ENCODE measurements around the gene EPHB2. TPM values are rescaled to one million over a fixed set of nuclear protein-coding genes. Genes with fewer than 3 reads are reported as not detected.
A peak's percentile ranks its signal among the peaks of the same experiment; 100 is the strongest.

The EPHB2 gene
- total and polyA plus RNA-seq, 7 experiments from 2014 or later, result 0.27 to 2.2 (median 0.49) TPM; not detected in 3

GRCh38 chr1:22749503-22749902, 38.9 kb downstream of the EPHB2 start:
- H3K4me1 Mint-ChIP-seq, result peaks cover 0 to 7% (median 0%) of the 10 kb centered on the region in 7 donors
- H3K4me1 ChIP-seq (ENCODE audit: control insufficient read depth in 2 of 2, insufficient read depth in 2 of 2, low read length in 2 of 2), result no peaks in the 10 kb centered on the region
- no peak overlapping the region for H3K4me3 Mint-ChIP-seq
- no peak overlapping the region for H3K27ac Mint-ChIP-seq
- H3K9me3 ChIP-seq (ENCODE audit: control insufficient read depth in 2 of 3, low read length in 3 of 3), result no peaks in the 10 kb centered on the region
- H3K36me3 Mint-ChIP-seq, result no peaks in the 10 kb centered on the region
- H3K27me3 ChIP-seq (ENCODE audit: control insufficient read depth in 2 of 2, insufficient read depth in 2 of 2, low read length in 2 of 2), result no peaks in the 10 kb centered on the region
- H3K27ac ChIP-seq (ENCODE audit: low read depth, low read length), result no peak overlapping the region
- ChIA-PET CTCF (no interaction called here), POLR2A (no interaction called here)
- H3K27me3 Mint-ChIP-seq, result peaks cover 0 to 19% (median 4%) of the 10 kb centered on the region in 5 donors
- intact Hi-C loops (cut with micrococcal nuclease), result no loop called here
- DNase-seq, result no peak
- no peaks in the 10 kb centered on the region for H3K9me3 Mint-ChIP-seq
- H3K4me3 ChIP-seq (ENCODE audit: low read length), result no peak overlapping the region
- no peak for ATAC-seq
- H3K36me3 ChIP-seq (ENCODE audit: control insufficient read depth in 2 of 3, insufficient read depth in 3 of 3, low read length in 3 of 3), result no peaks in the 10 kb centered on the region

- H3K27me3 Mint-ChIP-seq, result peaks cover 0 to 19% (median 4%) of the 10 kb centered on the region in 5 donors
Measured at GRCh38 chr1:22749919-22750684, 39.5 kb downstream of the EPHB2 start.

GRCh38 chr1:22750685-22751051, 40.0 kb downstream of the EPHB2 start:
- Histone ChIP-seq H3K4me3 (ENCODE audit: low read length) (no peak overlapping the region), H3K27me3 (ENCODE audit: control insufficient read depth in 2 of 2, insufficient read depth in 2 of 2, low read length in 2 of 2) (no peaks in the 10 kb centered on the region), H3K9me3 (ENCODE audit: control insufficient read depth in 2 of 3, low read length in 3 of 3) (no peaks in the 10 kb centered on the region), H3K36me3 (ENCODE audit: control insufficient read depth in 2 of 3, insufficient read depth in 3 of 3, low read length in 3 of 3) (no peaks in the 10 kb centered on the region), H3K4me1 (ENCODE audit: control insufficient read depth in 2 of 2, insufficient read depth in 2 of 2, low read length in 2 of 2) (no peaks in the 10 kb centered on the region), H3K27ac (ENCODE audit: low read depth, low read length) (no peak overlapping the region)
- POLR2A ChIA-PET, result no interaction called here
- Mint-ChIP-seq H3K4me3 (no peak overlapping the region), H3K9me3 (no peaks in the 10 kb centered on the region), H3K27me3 (peaks cover 0 to 19% (median 4%) of the 10 kb centered on the region in 5 donors), H3K27ac (no peak overlapping the region), H3K36me3 (no peaks in the 10 kb centered on the region), H3K4me1 (peaks cover 0 to 7% (median 0%) of the 10 kb centered on the region in 7 donors)
- no peak for ATAC-seq
- CTCF ChIA-PET, result no interaction called here
- intact Hi-C loops (cut with micrococcal nuclease), result no loop called here
- no peak for DNase-seq

More at GRCh38 chr1:22749919-22750684, 39.5 kb downstream of the EPHB2 start:
- DNase-seq (no peak), ATAC-seq (peak; percentile 80)
- intact Hi-C loops (cut with micrococcal nuclease), result no loop called here
- POLR2A ChIA-PET, result no interaction called here
- no peaks in the 10 kb centered on the region for H3K4me1 ChIP-seq (ENCODE audit: control insufficient read depth in 2 of 2, insufficient read depth in 2 of 2, low read length in 2 of 2)
- Mint-ChIP-seq H3K27ac (peak overlapping the region in 1 of 9 donors; percentile 36), H3K4me3 (no peak overlapping the region), H3K9me3 (no peaks in the 10 kb centered on the region), H3K36me3 (no peaks in the 10 kb centered on the region), H3K4me1 (peaks cover 0 to 7% (median 0%) of the 10 kb centered on the region in 7 donors)
- no peak overlapping the region for H3K27ac ChIP-seq (ENCODE audit: low read depth, low read length)
- H3K36me3 ChIP-seq (ENCODE audit: control insufficient read depth in 2 of 3, insufficient read depth in 3 of 3, low read length in 3 of 3), result no peaks in the 10 kb centered on the region
- H3K27me3 ChIP-seq (ENCODE audit: control insufficient read depth in 2 of 2, insufficient read depth in 2 of 2, low read length in 2 of 2), result no peaks in the 10 kb centered on the region
- CTCF ChIA-PET, result no interaction called here
- H3K4me3 ChIP-seq (ENCODE audit: low read length), result no peak overlapping the region
- H3K9me3 ChIP-seq (ENCODE audit: control insufficient read depth in 2 of 3, low read length in 3 of 3), result no peaks in the 10 kb centered on the region

GRCh38 chr1:22751124-22751531, 40.5 kb downstream of the EPHB2 start:
- Histone ChIP-seq H3K4me3 (ENCODE audit: low read length) (no peak overlapping the region), H3K36me3 (ENCODE audit: control insufficient read depth in 2 of 3, insufficient read depth in 3 of 3, low read length in 3 of 3) (no peaks in the 10 kb centered on the region), H3K27me3 (ENCODE audit: control insufficient read depth in 2 of 2, insufficient read depth in 2 of 2, low read length in 2 of 2) (no peaks in the 10 kb centered on the region), H3K4me1 (ENCODE audit: control insufficient read depth in 2 of 2, insufficient read depth in 2 of 2, low read length in 2 of 2) (no peaks in the 10 kb centered on the region), H3K27ac (ENCODE audit: low read depth, low read length) (no peak overlapping the region), H3K9me3 (ENCODE audit: control insufficient read depth in 2 of 3, low read length in 3 of 3) (no peaks in the 10 kb centered on the region)
- CTCF ChIA-PET, result no interaction called here
- Mint-ChIP-seq H3K36me3 (no peaks in the 10 kb centered on the region), H3K27ac (no peak overlapping the region), H3K4me1 (peaks cover 0 to 7% (median 0%) of the 10 kb centered on the region in 7 donors), H3K4me3 (no peak overlapping the region), H3K27me3 (peaks cover 0 to 19% (median 4%) of the 10 kb centered on the region in 5 donors), H3K9me3 (no peaks in the 10 kb centered on the region)
- intact Hi-C loops (cut with micrococcal nuclease), result no loop called here
- POLR2A ChIA-PET, result no interaction called here
- no peak for DNase-seq
- no peak for ATAC-seq

GRCh38 chr1:22752339-22752738, 41.7 kb downstream of the EPHB2 start:
- Histone ChIP-seq H3K27me3 (ENCODE audit: control insufficient read depth in 2 of 2, insufficient read depth in 2 of 2, low read length in 2 of 2) (no peaks in the 10 kb centered on the region), H3K36me3 (ENCODE audit: control insufficient read depth in 2 of 3, insufficient read depth in 3 of 3, low read length in 3 of 3) (no peaks in the 10 kb centered on the region), H3K27ac (ENCODE audit: low read depth, low read length) (no peak overlapping the region), H3K9me3 (ENCODE audit: control insufficient read depth in 2 of 3, low read length in 3 of 3) (no peaks in the 10 kb centered on the region), H3K4me3 (ENCODE audit: low read length) (no peak overlapping the region), H3K4me1 (ENCODE audit: control insufficient read depth in 2 of 2, insufficient read depth in 2 of 2, low read length in 2 of 2) (no peaks in the 10 kb centered on the region)
- H3K4me3 Mint-ChIP-seq, result no peak overlapping the region
- DNase-seq (no peak), ATAC-seq (no peak)
- H3K36me3 Mint-ChIP-seq, result no peaks in the 10 kb centered on the region
- intact Hi-C loops (cut with micrococcal nuclease), result no loop called here
- H3K27ac Mint-ChIP-seq, result no peak overlapping the region
- H3K9me3 Mint-ChIP-seq, result no peaks in the 10 kb centered on the region
- ChIA-PET POLR2A (no interaction called here), CTCF (no interaction called here)
- H3K27me3 Mint-ChIP-seq, result peaks cover 0 to 19% (median 4%) of the 10 kb centered on the region in 5 donors
- peaks cover 0 to 7% (median 0%) of the 10 kb centered on the region in 7 donors for H3K4me1 Mint-ChIP-seq

- H3K27me3 Mint-ChIP-seq, result peaks cover 0 to 19% (median 4%) of the 10 kb centered on the region in 5 donors
Measured at GRCh38 chr1:22753481-22753971, 42.9 kb downstream of the EPHB2 start.

More at GRCh38 chr1:22753481-22753971, 42.9 kb downstream of the EPHB2 start:
- no peak overlapping the region for H3K27ac Mint-ChIP-seq
- ChIA-PET POLR2A (no interaction called here), CTCF (no interaction called here)
- H3K27ac ChIP-seq (ENCODE audit: low read depth, low read length), result no peak overlapping the region
- no peak for DNase-seq
- H3K4me3 Mint-ChIP-seq, result no peak overlapping the region
- peaks cover 0 to 7% (median 0%) of the 10 kb centered on the region in 7 donors for H3K4me1 Mint-ChIP-seq
- H3K9me3 Mint-ChIP-seq, result no peaks in the 10 kb centered on the region
- no peaks in the 10 kb centered on the region for H3K9me3 ChIP-seq (ENCODE audit: control insufficient read depth in 2 of 3, low read length in 3 of 3)
- H3K4me3 ChIP-seq (ENCODE audit: low read length), result no peak overlapping the region
- H3K27me3 ChIP-seq (ENCODE audit: control insufficient read depth in 2 of 2, insufficient read depth in 2 of 2, low read length in 2 of 2), result no peaks in the 10 kb centered on the region
- no peaks in the 10 kb centered on the region for H3K4me1 ChIP-seq (ENCODE audit: control insufficient read depth in 2 of 2, insufficient read depth in 2 of 2, low read length in 2 of 2)
- intact Hi-C loops (cut with micrococcal nuclease), result no loop called here
- no peaks in the 10 kb centered on the region for H3K36me3 ChIP-seq (ENCODE audit: control insufficient read depth in 2 of 3, insufficient read depth in 3 of 3, low read length in 3 of 3)
- ATAC-seq, result no peak
- no peaks in the 10 kb centered on the region for H3K36me3 Mint-ChIP-seq

Measured in naive thymus-derived CD4-positive, alpha-beta T cell (primary cell).